GM21619 (cell line): ENCODE measurements around the gene SRPK3.

Experiments used
- ATAC-seq: cut with Tn5 transposase; IDR thresholded peaks from one replicate; pipeline ENCODE4 v1.9.1; 2021; ENCODE audit not compliant: unreplicated experiment

SRPK3 gene

DNA sequence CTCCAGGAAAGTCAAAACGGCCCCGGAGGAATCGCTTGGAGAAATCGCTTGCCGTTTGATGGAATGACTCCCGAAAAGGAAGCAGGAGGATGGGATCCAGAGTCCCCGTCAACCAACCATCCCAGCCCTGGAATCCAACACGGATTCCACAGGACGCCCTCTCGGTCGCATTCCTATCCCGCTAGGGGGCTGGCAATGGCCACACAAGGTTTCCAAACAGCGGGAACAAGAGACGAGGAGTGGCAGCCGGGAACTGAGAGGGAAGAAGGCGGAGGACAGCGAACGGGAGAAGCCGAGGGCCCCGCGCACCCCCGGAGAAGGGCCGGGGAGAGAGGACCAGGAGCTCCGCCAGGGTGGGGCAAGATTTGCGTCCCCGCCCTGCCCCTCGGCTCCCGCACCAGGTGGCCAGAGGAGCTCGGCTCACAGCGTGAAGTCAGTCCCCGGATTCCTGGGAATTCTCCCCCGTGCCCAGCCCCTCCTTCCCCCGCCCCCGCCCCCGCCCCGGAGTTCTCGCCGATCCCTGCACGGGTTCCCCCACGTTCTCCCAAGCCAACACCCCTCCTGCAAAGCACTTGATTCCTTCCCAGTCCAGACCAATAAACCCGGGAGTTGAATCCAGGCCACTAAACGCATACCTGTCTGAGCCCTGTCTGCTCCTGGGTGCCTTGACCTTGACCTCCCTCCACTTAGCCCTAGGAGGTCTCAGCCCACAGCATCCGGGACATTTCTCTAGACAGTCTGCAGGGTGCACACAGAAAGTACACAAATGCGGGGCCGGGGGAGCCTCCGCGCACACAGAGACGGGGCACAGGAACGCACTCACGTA is 48.1 kb downstream of the SRPK3 start:
- ATAC-seq: no peak

DNA sequence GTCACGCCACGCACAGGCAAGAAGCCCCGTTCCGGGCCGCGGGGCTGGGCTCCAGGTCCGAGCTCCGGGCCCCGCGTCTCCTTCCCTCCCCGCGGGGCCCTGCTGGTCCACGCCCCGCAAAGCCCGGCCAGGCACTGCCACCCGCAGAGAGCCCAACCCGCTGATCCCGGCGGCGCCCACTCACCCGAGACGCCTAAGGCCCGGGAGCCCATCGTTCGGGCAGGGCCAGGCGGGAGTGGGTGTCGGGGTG is 48.6 kb downstream of the SRPK3 start:
- no peak for ATAC-seq

DNA sequence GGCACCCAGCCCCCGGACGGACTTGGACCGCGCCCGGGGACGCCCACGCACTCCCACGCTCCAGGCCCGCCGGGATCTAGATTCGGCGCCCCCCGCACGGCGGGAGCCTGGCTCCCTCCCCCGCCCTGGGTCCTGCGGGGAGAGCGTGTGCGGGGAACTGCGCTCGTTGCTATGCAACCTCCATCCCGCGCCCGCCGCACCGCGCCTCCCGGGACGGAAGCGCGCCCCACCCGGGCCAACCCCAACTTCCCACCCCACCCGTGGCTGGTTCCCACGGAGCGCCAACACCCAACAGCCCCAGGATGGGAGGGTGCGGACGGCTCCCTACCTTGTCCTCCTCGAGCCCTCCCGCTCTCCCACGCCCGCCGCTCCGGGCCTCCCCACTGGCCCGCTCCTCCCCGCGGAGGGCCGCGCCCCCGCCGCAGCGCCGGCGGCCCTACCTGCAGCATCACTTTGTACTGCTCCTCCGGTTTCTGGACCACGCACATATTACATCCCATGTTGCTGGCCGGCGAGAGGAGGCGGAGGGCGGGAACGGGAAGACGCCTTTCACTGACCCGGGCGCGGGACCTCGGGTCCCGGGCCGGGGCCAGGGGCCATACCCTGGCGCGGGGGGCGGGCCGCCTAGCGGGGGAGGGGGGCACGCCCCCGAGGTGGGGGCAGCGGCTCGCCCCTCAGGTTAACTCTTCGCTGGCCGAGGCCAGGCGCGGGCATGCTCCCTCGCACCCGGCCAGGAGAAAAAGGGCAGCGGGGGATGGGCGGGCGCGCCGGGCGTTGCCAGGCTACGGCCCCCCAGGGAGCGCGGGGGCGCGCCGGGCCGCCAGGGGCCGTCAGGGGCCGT is 49.2 kb downstream of the SRPK3 start, which contains the start of gene PDZD4:
TSS of gene PDZD4 (minus strand) at position 746 of the 841 bp plus-strand sequence. CDS start at position 500, 246 bp downstream.
- no peak for ATAC-seq

DNA sequence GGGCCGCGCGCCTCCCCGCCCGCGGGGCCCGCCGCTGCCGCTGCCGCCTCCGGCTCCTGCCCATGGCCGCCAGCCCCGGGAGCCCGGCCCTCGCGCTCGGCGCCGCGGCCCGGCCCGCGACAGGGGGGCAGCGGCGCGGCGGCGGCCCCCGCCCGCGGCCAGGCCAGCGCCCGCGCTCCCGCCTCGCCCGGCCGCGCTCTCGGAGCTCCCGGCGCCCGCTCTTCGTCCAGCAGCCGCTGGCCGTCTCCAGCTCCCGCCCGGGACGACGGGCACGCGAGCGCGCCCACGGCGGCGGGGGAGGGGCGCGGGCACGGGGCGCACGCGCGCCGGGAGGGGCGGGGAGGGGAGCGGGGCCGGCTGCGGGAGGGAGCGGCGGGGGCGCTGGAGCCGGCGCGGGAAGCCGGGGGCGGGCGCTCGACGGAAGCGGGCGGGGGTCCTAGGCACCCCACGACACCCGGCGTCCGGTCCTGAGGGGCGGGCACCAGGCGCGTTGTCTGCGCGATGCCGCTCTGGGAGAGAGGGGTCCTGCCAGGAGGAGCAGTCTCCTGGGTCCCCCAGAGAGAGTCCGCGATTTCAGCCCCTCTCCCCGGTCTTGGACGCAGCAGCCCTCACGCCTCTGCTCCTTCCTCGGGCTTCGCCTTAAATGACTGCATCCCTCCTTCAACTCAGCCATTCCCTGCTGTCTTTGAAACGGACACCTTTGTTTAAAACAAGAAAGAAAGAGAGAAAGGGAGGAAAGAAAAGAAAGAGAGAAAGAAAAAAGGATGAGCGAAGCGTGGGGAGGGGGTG is 50.0 kb downstream of the SRPK3 start:
- ATAC-seq: no peak

DNA sequence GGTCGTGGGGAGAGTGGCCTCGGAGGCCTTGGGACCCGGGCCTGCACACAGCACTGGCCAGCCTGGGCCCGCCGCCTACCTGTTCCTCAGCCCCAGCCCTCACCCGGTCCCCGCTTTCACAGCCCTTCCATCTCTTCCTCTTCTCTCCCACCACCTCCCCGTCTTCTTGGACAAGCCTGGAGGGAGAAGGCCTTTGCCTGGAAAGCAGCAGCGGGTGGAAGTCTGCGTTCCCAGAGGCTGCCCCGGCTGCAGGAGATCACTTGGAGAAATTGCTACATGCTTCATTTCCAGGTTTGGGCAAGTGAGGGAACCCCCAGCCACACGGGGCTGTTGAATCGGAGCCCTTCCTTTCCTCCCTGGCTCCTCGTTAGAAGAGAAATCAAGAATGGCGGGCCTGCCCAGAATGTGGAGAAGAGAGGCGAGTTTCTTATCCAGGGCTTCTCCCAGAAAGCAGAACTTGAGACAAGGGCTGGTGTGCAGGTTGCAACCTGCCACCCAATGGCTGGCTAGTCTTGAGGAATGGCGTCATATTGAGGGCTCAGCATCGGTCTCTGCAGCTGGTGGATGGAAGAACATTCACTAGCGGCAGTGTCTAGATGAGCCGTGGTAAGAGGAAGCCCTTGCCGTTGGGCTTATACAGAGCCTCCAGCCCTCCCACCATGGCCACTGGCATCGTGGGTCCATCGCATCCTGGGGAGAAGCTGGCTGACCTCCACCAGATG is 50.7 kb downstream of the SRPK3 start:
- ATAC-seq: no peak

DNA sequence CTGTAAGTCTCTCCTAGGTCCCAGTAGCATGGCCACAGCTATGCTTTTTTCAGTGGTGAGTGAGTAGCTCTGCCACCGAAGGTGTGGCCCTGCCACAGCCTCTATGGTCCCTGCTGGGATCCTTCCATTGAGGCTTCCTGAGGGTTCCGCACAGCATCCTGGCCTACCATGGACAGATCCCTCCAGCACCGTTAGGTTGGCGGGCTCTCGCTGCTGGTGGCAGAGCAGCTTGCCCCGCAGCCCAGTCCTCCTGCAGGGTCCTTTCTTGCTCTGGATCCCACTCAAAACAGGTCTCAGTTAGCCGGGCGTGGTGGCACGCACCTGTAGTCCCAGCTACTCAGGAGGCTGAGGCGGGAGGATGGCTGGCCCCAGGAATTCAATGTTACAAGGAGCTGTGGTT is 51.9 kb downstream of the SRPK3 start:
- no peak for ATAC-seq
